GM10248 (cell line): ENCODE measurements around the gene BAHCC1.
A peak's percentile ranks its signal among the peaks of the same experiment; 100 is the strongest.

ENCODE experiments used
- CTCF ChIA-PET: fragments of 300-600 bp; sonication (Branson Sonifier 250); formaldehyde crosslinking; extraction: SDS; loops from one replicate; lab custom pipeline; 2021; ENCODE audit warnings: antibody characterized with exemption; lab: Yijun Ruan, JAX
- POLR2A ChIA-PET: fragments of 350-650 bp; sonication (Branson Sonifier 250); formaldehyde crosslinking; extraction: SDS; loops from one replicate; lab custom pipeline; 2020; ENCODE audit warnings: antibody characterized with exemption; lab: Yijun Ruan, JAX
- DNase-seq: peaks from one replicate; pipeline ENCODE4 v3.0.0; 2012; ENCODE audit errors: extremely low spot score
- CTCF ChIP-seq: IDR thresholded peaks from 2 replicates; pipeline ENCODE4 v1.5.1; 2012; ENCODE audit warnings: mild to moderate bottlenecking, low read depth; ENCODE audit errors: extremely low read depth, missing control alignments, control extremely low read depth

The BAHCC1 gene

GRCh38 chr17:81397314-81398175 lies 2.3 kb downstream of the BAHCC1 start:
- TF ChIP-seq CTCF = no peak
- ChIA-PET CTCF (interaction anchor here (1.0 to 2.0 kb wide), 2 partner anchors 26 to 106 kb away, joined by 3 to 6 read pairs; no protein-coding TSS in a partner anchor), POLR2A (no interaction called here)
- no peak for DNase-seq

GRCh38 chr17:81398176-81398831 lies 3.0 kb downstream of the BAHCC1 start:
- no peak for TF ChIP-seq CTCF
- no peak for DNase-seq
- POLR2A ChIA-PET = no interaction called here
- CTCF ChIA-PET = interaction anchor here (2.0 kb wide), 1 partner anchor 27 kb away, joined by 6 read pairs; no protein-coding TSS in a partner anchor

GRCh38 chr17:81398832-81399411 lies 3.7 kb downstream of the BAHCC1 start:
- CTCF ChIA-PET = no interaction called here

GRCh38 chr17:81399481-81400153 lies 4.4 kb downstream of the BAHCC1 start:
- no peak for TF ChIP-seq CTCF
- CTCF ChIA-PET = no interaction called here
- peak; percentile 56 for DNase-seq
- POLR2A ChIA-PET = no interaction called here

More at GRCh38 chr17:81398832-81399411, 3.7 kb downstream of the BAHCC1 start:
- POLR2A ChIA-PET = no interaction called here
- TF ChIP-seq CTCF = no peak
- no peak for DNase-seq

GRCh38 chr17:81400154-81400977 lies 5.1 kb downstream of the BAHCC1 start:
- ChIA-PET CTCF (interaction anchor here (1.4 kb wide), 1 partner anchor 11 kb away, joined by 4 read pairs; no protein-coding TSS in a partner anchor), POLR2A (no interaction called here)
- no peak for DNase-seq
- no peak for TF ChIP-seq CTCF
